Nephron (organoid): Measurements from ENCODE around the gene DEDD2.
A peak's percentile ranks its signal among the peaks of the same experiment; 100 is the strongest.

Experiments
- H3K27ac Mint-ChIP-seq, 3 experiments: 2 replicates each; pipeline ENCODE4 v1.8.0; 2020; ENCODE audit warnings: mixed read lengths in 3 of 3, mild to moderate bottlenecking in 2 of 3, moderate library complexity in 1 of 3
- H3K27me3 Mint-ChIP-seq: 2 replicates; pipeline ENCODE4 v1.8.0; 2021; ENCODE audit warnings: low read depth, mild to moderate bottlenecking, moderate library complexity, mixed read lengths
- H3K36me3 Mint-ChIP-seq: 2 replicates; pipeline ENCODE4 v1.8.0; 2020; ENCODE audit warnings: low read depth, mixed read lengths
- H3K4me1 Mint-ChIP-seq: 2 replicates; pipeline ENCODE4 v1.8.0; 2020; ENCODE audit warnings: mixed read lengths
- H3K4me3 Mint-ChIP-seq, 3 experiments: 2 replicates each; pipeline ENCODE4 v1.8.0; 2020; ENCODE audit warnings: mild to moderate bottlenecking in 3 of 3, mixed read lengths in 3 of 3, moderate library complexity in 2 of 3
- H3K9me3 Mint-ChIP-seq: 2 replicates; pipeline ENCODE4 v1.8.0; 2020; ENCODE audit warnings: mixed read lengths
- TF ChIP-seq, protein P1 (sequence below), 3 experiments: fragments of 200-600 bp; sonication (generic); IDR thresholded peaks; one replicate each; pipeline ENCODE4 v1.5.0; 2021; ENCODE audit warnings: antibody characterized with exemption in 3 of 3; ENCODE audit not compliant: unreplicated experiment in 3 of 3

Gene DEDD2

DNA sequence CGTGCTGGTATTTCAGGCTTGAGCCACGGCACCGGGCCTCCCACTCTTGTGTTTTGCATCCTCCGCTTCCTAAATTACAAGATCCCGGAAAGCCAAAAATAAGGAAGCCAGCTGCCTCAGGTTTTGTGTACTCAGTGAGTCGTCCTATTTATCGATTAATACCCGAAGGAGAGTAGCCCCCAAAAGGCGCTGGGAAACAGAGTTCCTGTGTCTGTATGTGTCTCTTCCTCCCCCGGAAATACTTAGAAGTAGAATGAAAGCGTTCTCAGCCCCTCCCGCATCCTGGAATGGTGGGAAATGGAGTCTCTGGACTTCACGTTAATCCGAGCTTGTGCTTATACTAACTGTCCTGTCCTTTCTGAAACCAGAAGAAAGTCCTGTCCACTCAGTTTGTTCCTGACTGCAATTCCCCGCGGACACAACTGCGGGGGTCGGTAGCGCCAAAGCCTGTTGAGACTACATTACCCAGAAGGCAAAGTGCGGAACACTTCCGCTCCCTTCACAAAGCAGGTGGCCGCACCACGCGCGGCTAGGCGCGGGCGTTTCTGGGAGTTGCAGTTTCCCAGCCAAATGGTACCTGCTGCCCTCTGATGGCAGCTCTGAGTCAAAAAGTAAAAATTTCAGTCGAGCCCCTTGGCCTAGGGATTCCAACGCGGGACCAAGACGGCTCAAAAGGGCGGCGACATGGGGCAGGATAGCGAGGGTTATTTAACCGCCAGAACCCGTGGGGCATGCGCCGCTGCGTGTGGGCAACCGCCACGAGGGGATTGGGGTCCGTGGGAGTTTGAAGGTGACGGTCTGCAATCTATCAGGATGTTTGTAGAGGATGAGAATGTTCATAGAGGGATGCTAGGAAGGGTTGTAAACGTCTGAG lies 27.1 kb upstream of the DEDD2 start:
- Mint-ChIP-seq H3K27me3 (no peaks in the 10 kb centered on the region), H3K9me3 (no peaks in the 10 kb centered on the region), H3K4me3 (peak overlapping the region; percentile 83 to 94 (median 90)), H3K36me3 (peaks cover 11% of the 10 kb centered on the region), H3K27ac (peak overlapping the region; percentile 99), H3K4me1 (peaks cover 40% of the 10 kb centered on the region)
- TF ChIP-seq, protein P1, sequence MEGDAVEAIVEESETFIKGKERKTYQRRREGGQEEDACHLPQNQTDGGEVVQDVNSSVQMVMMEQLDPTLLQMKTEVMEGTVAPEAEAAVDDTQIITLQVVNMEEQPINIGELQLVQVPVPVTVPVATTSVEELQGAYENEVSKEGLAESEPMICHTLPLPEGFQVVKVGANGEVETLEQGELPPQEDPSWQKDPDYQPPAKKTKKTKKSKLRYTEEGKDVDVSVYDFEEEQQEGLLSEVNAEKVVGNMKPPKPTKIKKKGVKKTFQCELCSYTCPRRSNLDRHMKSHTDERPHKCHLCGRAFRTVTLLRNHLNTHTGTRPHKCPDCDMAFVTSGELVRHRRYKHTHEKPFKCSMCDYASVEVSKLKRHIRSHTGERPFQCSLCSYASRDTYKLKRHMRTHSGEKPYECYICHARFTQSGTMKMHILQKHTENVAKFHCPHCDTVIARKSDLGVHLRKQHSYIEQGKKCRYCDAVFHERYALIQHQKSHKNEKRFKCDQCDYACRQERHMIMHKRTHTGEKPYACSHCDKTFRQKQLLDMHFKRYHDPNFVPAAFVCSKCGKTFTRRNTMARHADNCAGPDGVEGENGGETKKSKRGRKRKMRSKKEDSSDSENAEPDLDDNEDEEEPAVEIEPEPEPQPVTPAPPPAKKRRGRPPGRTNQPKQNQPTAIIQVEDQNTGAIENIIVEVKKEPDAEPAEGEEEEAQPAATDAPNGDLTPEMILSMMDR (IDR thresholded peaks at IDR 0.05; ENCODE audit: unreplicated experiment in 3 of 3), result peak; percentile 48 to 61 (median 60)

DNA sequence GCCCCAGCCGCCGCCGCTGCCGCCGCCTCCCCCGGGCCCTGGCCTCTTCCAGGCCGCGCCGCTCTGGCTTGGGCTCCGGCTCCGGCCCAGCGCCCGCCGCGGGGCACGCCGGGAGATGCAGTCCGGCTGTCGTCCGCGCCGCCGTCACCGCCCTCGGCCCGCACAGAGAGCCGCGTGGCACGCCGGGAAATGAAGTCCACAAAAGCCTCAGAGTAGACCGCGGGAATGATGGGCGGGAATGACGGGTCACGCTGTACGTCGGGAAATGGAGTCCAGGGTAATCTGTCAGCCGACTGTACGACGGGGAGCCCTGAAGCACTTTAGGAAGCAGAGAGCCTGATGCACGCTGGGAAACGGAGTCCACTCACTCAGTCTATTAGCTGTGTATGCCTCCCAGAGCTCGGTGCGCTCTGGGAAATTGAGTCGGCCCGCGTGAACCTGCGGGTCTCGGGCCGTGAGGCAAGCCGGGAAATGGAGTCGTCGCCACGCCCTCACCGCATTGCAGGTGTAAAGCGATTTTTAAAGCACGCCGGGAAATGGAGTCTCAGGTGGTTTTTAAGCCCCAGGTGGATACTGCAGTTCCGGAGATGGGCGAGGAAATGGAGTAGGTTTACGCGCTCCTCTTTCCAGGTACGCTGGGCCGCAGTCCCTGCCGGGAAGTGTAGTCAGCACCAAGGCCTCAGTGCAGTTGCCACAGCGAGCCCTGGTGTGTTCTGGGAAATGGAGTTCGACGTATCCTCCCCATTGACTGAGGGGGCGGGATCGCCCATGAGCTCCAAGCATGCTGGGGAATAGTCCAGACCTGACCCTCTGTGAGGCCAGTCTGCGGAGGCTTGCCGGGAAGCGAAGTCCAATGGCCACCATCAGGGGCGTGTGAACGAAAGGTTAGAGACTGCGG lies 25.3 kb upstream of the DEDD2 start, which contains the start of gene GSK3A:
Gene GSK3A (minus strand): TSS at position 91 of the 898 bp plus-strand sequence. CDS start 137 bp downstream, outside the sequence.
- H3K9me3 Mint-ChIP-seq, result no peaks in the 10 kb centered on the region
- no peaks in the 10 kb centered on the region for H3K27me3 Mint-ChIP-seq
- peak within 1 kb of the TSS; percentile 92 for H3K4me3 Mint-ChIP-seq
- H3K27ac Mint-ChIP-seq, result peak within 1 kb of the TSS; percentile 67 to 92 (median 85)
- H3K36me3 Mint-ChIP-seq, result peaks cover 18% of the 10 kb centered on the region
- TF ChIP-seq, protein P1 (IDR thresholded peaks at IDR 0.05; ENCODE audit: unreplicated experiment in 3 of 3), result no peak
- peaks cover 40% of the 10 kb centered on the region for H3K4me1 Mint-ChIP-seq

DNA sequence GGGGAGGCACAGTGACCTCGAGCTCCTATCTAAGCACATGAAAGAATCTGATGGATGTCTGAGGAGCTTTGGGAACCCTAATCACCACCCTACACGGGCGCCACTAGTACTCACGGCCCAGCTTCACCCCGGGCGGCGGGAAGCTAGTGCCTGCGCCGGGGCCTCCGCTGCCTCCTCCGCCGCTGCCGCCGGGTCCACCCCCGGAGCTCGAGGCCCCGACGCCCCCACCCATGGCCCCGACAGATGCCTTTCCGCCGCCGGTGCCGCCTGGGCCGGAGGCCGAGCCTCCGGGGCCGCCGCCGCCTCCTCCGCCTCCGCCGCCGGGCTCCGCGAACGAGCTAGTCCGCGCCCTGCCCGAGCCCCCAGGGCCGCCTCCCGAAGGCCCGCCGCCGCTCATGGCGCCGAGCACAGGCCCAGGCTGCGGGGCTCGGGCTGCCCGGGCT lies 24.6 kb upstream of the DEDD2 start:
- TF ChIP-seq, protein P1 (IDR thresholded peaks at IDR 0.05; ENCODE audit: unreplicated experiment in 3 of 3), result no peak
- Mint-ChIP-seq H3K9me3 (no peaks in the 10 kb centered on the region), H3K4me3 (peak overlapping the region; percentile 92), H3K4me1 (peaks cover 39% of the 10 kb centered on the region), H3K36me3 (peaks cover 18% of the 10 kb centered on the region), H3K27ac (peak overlapping the region; percentile 67 to 92 (median 85)), H3K27me3 (no peaks in the 10 kb centered on the region)

DNA sequence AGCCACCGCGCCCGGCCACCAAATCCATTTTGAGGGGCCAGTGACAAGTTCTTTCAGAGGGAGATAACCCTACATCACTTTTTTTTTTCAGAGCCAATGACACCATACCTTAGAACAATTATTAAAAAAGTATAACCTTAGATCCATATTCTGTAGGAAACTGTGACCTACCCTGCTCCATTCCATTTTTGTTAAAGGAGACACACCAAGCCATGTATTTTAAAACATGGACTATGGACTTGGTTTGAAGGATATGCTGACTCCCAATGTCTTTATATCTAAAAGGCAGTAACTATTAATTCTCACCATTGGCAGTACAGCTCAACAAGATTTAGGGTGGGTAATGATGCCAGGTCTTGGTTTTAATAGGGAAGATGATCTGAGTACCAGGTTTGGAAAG lies 23.8 kb upstream of the DEDD2 start:
- Mint-ChIP-seq H3K36me3 (peaks cover 27% of the 10 kb centered on the region), H3K27ac (peak overlapping the region; percentile 66 to 92 (median 85)), H3K4me1 (peaks cover 31% of the 10 kb centered on the region), H3K27me3 (no peaks in the 10 kb centered on the region), H3K9me3 (no peaks in the 10 kb centered on the region), H3K4me3 (peak overlapping the region; percentile 92)
- TF ChIP-seq, protein P1 (IDR thresholded peaks at IDR 0.05; ENCODE audit: unreplicated experiment in 3 of 3), result no peak

DNA sequence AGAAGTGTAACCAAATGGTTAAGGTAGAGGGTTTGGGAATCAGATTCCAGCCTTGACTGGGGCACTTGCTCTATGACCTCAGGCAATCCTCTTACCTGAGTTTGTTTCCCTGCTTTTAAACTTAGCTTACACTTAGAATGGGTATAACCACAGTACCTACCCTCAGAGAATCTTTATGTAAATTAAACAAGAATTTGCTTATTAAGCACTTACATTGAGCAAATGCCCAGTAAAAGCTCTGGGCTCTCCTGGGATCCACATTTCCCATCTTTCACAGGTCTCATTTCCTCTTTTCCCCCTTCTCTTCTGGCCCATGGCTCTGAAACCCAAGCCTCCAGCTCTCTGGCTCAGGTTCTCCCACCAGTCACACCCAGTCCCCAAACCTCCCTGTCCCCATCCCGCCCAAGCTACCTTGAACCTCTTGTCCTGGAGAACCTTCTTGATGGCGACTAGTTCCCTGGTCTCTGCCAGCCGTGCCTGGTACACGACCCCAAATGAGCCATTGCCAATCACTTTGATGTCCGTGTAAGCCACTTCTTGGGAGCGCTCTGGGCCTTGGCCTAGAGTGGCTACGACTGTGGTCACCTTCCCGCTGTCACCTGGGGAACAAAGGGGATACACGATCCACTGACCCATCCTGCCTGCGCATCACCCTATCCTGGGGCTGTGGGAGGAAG lies 22.2 kb upstream of the DEDD2 start:
- Mint-ChIP-seq H3K27me3 (no peaks in the 10 kb centered on the region), H3K27ac (peak overlapping the region in 1 of 3 experiments; percentile 24), H3K4me3 (peak overlapping the region; percentile 28 to 67 (median 52)), H3K36me3 (peaks cover 38% of the 10 kb centered on the region), H3K9me3 (no peaks in the 10 kb centered on the region), H3K4me1 (peaks cover 17% of the 10 kb centered on the region)
- TF ChIP-seq, protein P1 (IDR thresholded peaks at IDR 0.05; ENCODE audit: unreplicated experiment in 3 of 3), result no peak
